H9 (cell line): ENCODE measurements around the gene NAA35. TPM values are rescaled to one million over a fixed set of nuclear protein-coding genes. Genes with fewer than 3 reads are reported as not detected.

ENCODE experiments used
- DNase-seq: peaks from one replicate; pipeline ENCODE4 v3.0.0-alpha.2; 2017
- H2AFZ ChIP-seq: one replicate; pipeline ENCODE4 v1.6.1; 2013; ENCODE audit warnings: mild to moderate bottlenecking, low read length, control low read depth, moderate library complexity
- H2AK5ac ChIP-seq: 2 replicates; pipeline ENCODE4 v1.6.1; 2013; ENCODE audit warnings: low read length, control low read depth, mixed read lengths; ENCODE audit not compliant: insufficient read length
- H2BK120ac ChIP-seq: one replicate; pipeline ENCODE4 v1.6.1; 2013; ENCODE audit warnings: low read depth, mild to moderate bottlenecking, low read length, control low read depth, inconsistent platforms; ENCODE audit not compliant: poor library complexity, severe bottlenecking
- H2BK12ac ChIP-seq: 2 replicates; pipeline ENCODE4 v1.6.1; 2013; ENCODE audit warnings: low read length, control low read depth, mixed read lengths, low read depth; ENCODE audit not compliant: insufficient read length
- H2BK15ac ChIP-seq: 2 replicates; pipeline ENCODE4 v1.6.1; 2013; ENCODE audit warnings: low read depth, low read length, control low read depth
- H2BK20ac ChIP-seq: one replicate; pipeline ENCODE4 v1.6.1; 2013; ENCODE audit warnings: low read depth, mild to moderate bottlenecking, low read length, control low read depth, inconsistent platforms; ENCODE audit not compliant: poor library complexity, severe bottlenecking
- H2BK5ac ChIP-seq: 2 replicates; pipeline ENCODE4 v1.6.1; 2013; ENCODE audit warnings: low read length, control low read depth, mixed read lengths; ENCODE audit not compliant: insufficient read length
- H3K14ac ChIP-seq: 2 replicates; pipeline ENCODE4 v1.6.1; 2013; ENCODE audit warnings: low read length, control low read depth; ENCODE audit not compliant: insufficient read depth
- H3K18ac ChIP-seq: 2 replicates; pipeline ENCODE4 v1.6.1; 2013; ENCODE audit warnings: low read depth, mild to moderate bottlenecking, mixed read lengths, low read length, control low read depth; ENCODE audit not compliant: insufficient read length
- H3K23ac ChIP-seq: 2 replicates; pipeline ENCODE4 v1.6.1; 2013; ENCODE audit warnings: low read length, control low read depth, mixed read lengths, low read depth; ENCODE audit not compliant: insufficient read length
- H3K23me2 ChIP-seq: 2 replicates; pipeline ENCODE4 v1.6.1; 2013; ENCODE audit warnings: low read depth, mild to moderate bottlenecking, mixed read lengths, low read length, control low read depth; ENCODE audit not compliant: insufficient read length, poor library complexity, severe bottlenecking
- H3K27ac ChIP-seq: 2 replicates; pipeline ENCODE4 v1.5.1; 2013; ENCODE audit warnings: low read length, control low read depth, mixed read lengths, low read depth; ENCODE audit not compliant: insufficient read length
- H3K27me3 ChIP-seq: 2 replicates; pipeline ENCODE4 v1.6.1; 2013; ENCODE audit warnings: low read length, control low read depth, inconsistent platforms; ENCODE audit not compliant: insufficient read depth
- H3K4ac ChIP-seq: 2 replicates; pipeline ENCODE4 v1.6.1; 2013; ENCODE audit warnings: low read depth, mild to moderate bottlenecking, control low read depth, inconsistent platforms, low read length, moderate library complexity
- H3K4me1 ChIP-seq: 2 replicates; pipeline ENCODE4 v1.6.1; 2013; ENCODE audit warnings: low read length, control low read depth, inconsistent platforms; ENCODE audit not compliant: insufficient read depth
- H3K4me2 ChIP-seq: 2 replicates; pipeline ENCODE4 v1.6.1; 2013; ENCODE audit warnings: low read length, control low read depth, mixed read lengths; ENCODE audit not compliant: insufficient read length, insufficient read depth
- H3K56ac ChIP-seq: 2 replicates; pipeline ENCODE4 v1.6.1; 2013; ENCODE audit warnings: low read depth, mild to moderate bottlenecking, mixed read lengths, low read length, control low read depth; ENCODE audit not compliant: insufficient read length
- H3K79me1 ChIP-seq: 2 replicates; pipeline ENCODE4 v1.6.1; 2013; ENCODE audit warnings: low read depth, mild to moderate bottlenecking, moderate library complexity, low read length, control low read depth, inconsistent platforms; ENCODE audit not compliant: insufficient read depth, poor library complexity, severe bottlenecking
- H3K79me2 ChIP-seq: 2 replicates; pipeline ENCODE4 v1.6.1; 2013; ENCODE audit warnings: low read length, control low read depth, inconsistent platforms; ENCODE audit not compliant: insufficient read depth
- H3K9ac ChIP-seq: 2 replicates; pipeline ENCODE4 v1.6.1; 2013; ENCODE audit warnings: low read length, control low read depth, mixed read lengths; ENCODE audit not compliant: insufficient read length; ENCODE audit errors: extremely low read depth
- H3K9me3 ChIP-seq: one replicate; pipeline ENCODE4 v1.6.1; 2013; ENCODE audit warnings: low read depth, low read length, inconsistent platforms; ENCODE audit not compliant: control insufficient read depth
- H3T11ph ChIP-seq: one replicate; pipeline ENCODE4 v1.6.1; 2013; ENCODE audit warnings: mild to moderate bottlenecking, low read length, control low read depth, inconsistent platforms
- H4K20me1 ChIP-seq: one replicate; pipeline ENCODE4 v1.6.1; 2013; ENCODE audit not compliant: control insufficient read depth, insufficient read length, insufficient read depth
- H4K5ac ChIP-seq: 2 replicates; pipeline ENCODE4 v1.6.1; 2013; ENCODE audit warnings: low read depth, mild to moderate bottlenecking, mixed read lengths, low read length, control low read depth; ENCODE audit not compliant: insufficient read length
- H4K8ac ChIP-seq: replicated peaks from 2 replicates; pipeline ENCODE4 v1.6.1; 2013; ENCODE audit warnings: low read length, control low read depth, mixed read lengths, low read depth; ENCODE audit not compliant: insufficient read length
- H4K91ac ChIP-seq: 2 replicates; pipeline ENCODE4 v1.6.1; 2013; ENCODE audit warnings: low read depth, mild to moderate bottlenecking, moderate library complexity, mixed read lengths, low read length, control low read depth; ENCODE audit not compliant: insufficient read length
- H3K27ac Mint-ChIP-seq, 3 experiments: 2 replicates in 2 of 3; 3 replicates in 1 of 3; pipeline ENCODE4 v1.8.0; 2020 to 2021; ENCODE audit warnings: mixed read lengths in 3 of 3, mild to moderate bottlenecking in 1 of 3, moderate library complexity in 1 of 3
- H3K27me3 Mint-ChIP-seq: 2 replicates; pipeline ENCODE4 v1.8.0; 2021; ENCODE audit warnings: low read depth, mild to moderate bottlenecking, moderate library complexity, mixed read lengths
- H3K36me3 Mint-ChIP-seq, 3 experiments: 2 replicates in 2 of 3; 3 replicates in 1 of 3; pipeline ENCODE4 v1.8.0; 2020 to 2021; ENCODE audit warnings: low read depth in 3 of 3, mixed read lengths in 3 of 3; ENCODE audit not compliant: insufficient read depth in 1 of 3
- H3K4me1 Mint-ChIP-seq, 2 experiments: 2 replicates each; pipeline ENCODE4 v1.8.0; 2020; ENCODE audit warnings: mixed read lengths in 2 of 2
- H3K4me3 Mint-ChIP-seq, 2 experiments: 2 replicates in 1 of 2; 3 replicates in 1 of 2; pipeline ENCODE4 v1.8.0; 2020 to 2021; ENCODE audit warnings: mild to moderate bottlenecking in 2 of 2, mixed read lengths in 2 of 2, moderate library complexity in 1 of 2
- H3K9me3 Mint-ChIP-seq, 2 experiments: 2 replicates in 1 of 2; 3 replicates in 1 of 2; pipeline ENCODE4 v1.8.0; 2020; ENCODE audit warnings: mild to moderate bottlenecking in 2 of 2, mixed read lengths in 2 of 2, moderate library complexity in 1 of 2
- WGBS: extraction: QIAGEN DNeasy Blood & Tissue Kit; methylation state at CpG from one replicate; pipeline ENCODE4 v1.1.7; 2013; ENCODE audit warnings: missing lambda C conversion rate, low lambda C conversion rate, mixed read lengths; ENCODE audit not compliant: insufficient read length; ENCODE audit errors: extremely low coverage; 5-methylcytosine and 5-hydroxymethylcytosine counted together
- total RNA-seq: library from RNA; stranded (reverse); gene quantifications from 2 replicates; pipeline ENCODE4 v1.2.1, GENCODE V29; 2021
- TF ChIP-seq, protein P1 (sequence below): fragments of 200-600 bp; sonication (generic); conservative IDR thresholded peaks from 3 replicates; pipeline ENCODE4 v1.8.0; 2021; ENCODE audit warnings: antibody characterized with exemption, mild to moderate bottlenecking

Gene NAA35
- total RNA-seq, 1 experiment from 2014 or later = 38.6 TPM

- Histone ChIP-seq H2AFZ (no peak overlapping the region), H2BK15ac (no peak overlapping the region), H4K5ac (no peak overlapping the region), H3K27me3 (no peaks in the 10 kb centered on the region), H4K91ac (no peak overlapping the region), H2BK12ac (no peak overlapping the region), H3K4ac (no peak overlapping the region), H2AK5ac (no peak overlapping the region), H3K14ac (no peak overlapping the region), H3K9me3 (no peaks in the 10 kb centered on the region), H3T11ph (no peak overlapping the region), H3K79me1 (no peaks in the 10 kb centered on the region), H3K23me2 (no peaks in the 10 kb centered on the region), H4K20me1 (no peaks in the 10 kb centered on the region), H3K23ac (no peak overlapping the region), H3K4me2 (no peak overlapping the region), H3K18ac (no peak overlapping the region), H4K8ac (no peak overlapping the region), H2BK20ac (no peak overlapping the region), H3K9ac (no peak overlapping the region), H3K79me2 (no peaks in the 10 kb centered on the region), H3K56ac (no peak overlapping the region), H3K4me1 (no peaks in the 10 kb centered on the region), H2BK120ac (no peak overlapping the region), H2BK5ac (no peak overlapping the region), H3K27ac (no peak overlapping the region)
- H3K27me3 Mint-ChIP-seq = no peaks in the 10 kb centered on the region
- 0 out of 4 replicates have a peak, but pooled peaks cover 0 to 3% of the 10 kb centered on the region in 2 experiments for H3K4me1 Mint-ChIP-seq
- H3K36me3 Mint-ChIP-seq = no peaks in the 10 kb centered on the region
- no peak for DNase-seq
- no peak overlapping the region for H3K4me3 Mint-ChIP-seq
- no CpG with 5 or more reads among the region's 5 CpGs for WGBS
- TF ChIP-seq, protein P1, sequence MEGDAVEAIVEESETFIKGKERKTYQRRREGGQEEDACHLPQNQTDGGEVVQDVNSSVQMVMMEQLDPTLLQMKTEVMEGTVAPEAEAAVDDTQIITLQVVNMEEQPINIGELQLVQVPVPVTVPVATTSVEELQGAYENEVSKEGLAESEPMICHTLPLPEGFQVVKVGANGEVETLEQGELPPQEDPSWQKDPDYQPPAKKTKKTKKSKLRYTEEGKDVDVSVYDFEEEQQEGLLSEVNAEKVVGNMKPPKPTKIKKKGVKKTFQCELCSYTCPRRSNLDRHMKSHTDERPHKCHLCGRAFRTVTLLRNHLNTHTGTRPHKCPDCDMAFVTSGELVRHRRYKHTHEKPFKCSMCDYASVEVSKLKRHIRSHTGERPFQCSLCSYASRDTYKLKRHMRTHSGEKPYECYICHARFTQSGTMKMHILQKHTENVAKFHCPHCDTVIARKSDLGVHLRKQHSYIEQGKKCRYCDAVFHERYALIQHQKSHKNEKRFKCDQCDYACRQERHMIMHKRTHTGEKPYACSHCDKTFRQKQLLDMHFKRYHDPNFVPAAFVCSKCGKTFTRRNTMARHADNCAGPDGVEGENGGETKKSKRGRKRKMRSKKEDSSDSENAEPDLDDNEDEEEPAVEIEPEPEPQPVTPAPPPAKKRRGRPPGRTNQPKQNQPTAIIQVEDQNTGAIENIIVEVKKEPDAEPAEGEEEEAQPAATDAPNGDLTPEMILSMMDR = no peak
- H3K9me3 Mint-ChIP-seq = no peaks in the 10 kb centered on the region
- no peak overlapping the region for H3K27ac Mint-ChIP-seq
Measured at GRCh38 chr9:85925493-85925892, 15.5 kb upstream of the NAA35 start.
